Measurements from ENCODE around the gene NAA15. TPM values are rescaled to one million over a fixed set of nuclear protein-coding genes. Genes with fewer than 3 reads are reported as not detected.
"Not testable (repeated sequence)": the region's sequence is repeated elsewhere in the genome, so short reads cannot be mapped to it uniquely, and the experiment has no call there.

NAA15 gene
- total RNA-seq, 1 experiment from 2014 or later = 16.6 TPM

- Histone ChIP-seq H3K9me3 (no peaks in the 10 kb centered on the region), H3K36me3 (peaks cover 44% of the 10 kb centered on the region), H3K4me3 (no peak overlapping the region), H3K27me3 (no peaks in the 10 kb centered on the region)
- no peak for DNase-seq
These were observed 91.5 kb downstream of the NAA15 start for GRCh38 chr4:139392797-139393196.

- Histone ChIP-seq H3K36me3 (peaks cover 3% of the 10 kb centered on the region), H3K4me3 (no peak overlapping the region), H3K9me3 (no peaks in the 10 kb centered on the region), H3K27me3 (no peaks in the 10 kb centered on the region)
- no peak for DNase-seq
These were observed 100.1 kb downstream of the NAA15 start for GRCh38 chr4:139401368-139401767.

- no peak for DNase-seq
- no peaks in the 10 kb centered on the region for H3K27me3 ChIP-seq
- H3K9me3 ChIP-seq = no peaks in the 10 kb centered on the region
- H3K4me3 ChIP-seq = no peak overlapping the region
- peaks cover 2% of the 10 kb centered on the region; the same call in 1 of the 2 replicates for H3K36me3 ChIP-seq
These were observed 101.1 kb downstream of the NAA15 start for GRCh38 chr4:139402436-139402835.

- H3K27me3 ChIP-seq = no peaks in the 10 kb centered on the region
- no peak overlapping the region for H3K4me3 ChIP-seq
- no peaks in the 10 kb centered on the region for H3K9me3 ChIP-seq
- no peaks in the 10 kb centered on the region; the same call in 1 of the 2 replicates for H3K36me3 ChIP-seq
- DNase-seq = no peak
These were observed 102.2 kb downstream of the NAA15 start for GRCh38 chr4:139403462-139403861.

GRCh38 chr4:139410312-139410711 lies 109.0 kb downstream of the NAA15 start:
- Histone ChIP-seq H3K27me3 (no peaks in the 10 kb centered on the region), H3K4me3 (no peak overlapping the region), H3K36me3 (no peaks in the 10 kb centered on the region), H3K9me3 (no peaks in the 10 kb centered on the region)
- no peak for DNase-seq

GRCh38 chr4:139414671-139415210 lies 113.4 kb downstream of the NAA15 start:
- H3K9me3 ChIP-seq, H3K4me3 ChIP-seq, DNase-seq, H3K36me3 ChIP-seq, H3K27me3 ChIP-seq: not testable (repeated sequence)

- H3K27me3 ChIP-seq = no peaks in the 10 kb centered on the region
- H3K9me3 ChIP-seq = no peaks in the 10 kb centered on the region
- H3K36me3 ChIP-seq = no peaks in the 10 kb centered on the region
- no peak overlapping the region for H3K4me3 ChIP-seq
- no peak for DNase-seq
These were observed 114.9 kb downstream of the NAA15 start for GRCh38 chr4:139416073-139416673.

GRCh38 chr4:139419388-139419914 lies 118.1 kb downstream of the NAA15 start:
- Histone ChIP-seq H3K27me3 (no peaks in the 10 kb centered on the region), H3K9me3 (no peaks in the 10 kb centered on the region), H3K36me3 (no peaks in the 10 kb centered on the region), H3K4me3 (no peak overlapping the region)
- no peak for DNase-seq

- no peak for DNase-seq
- Histone ChIP-seq H3K4me3 (no peak overlapping the region), H3K27me3 (no peaks in the 10 kb centered on the region), H3K9me3 (no peaks in the 10 kb centered on the region), H3K36me3 (no peaks in the 10 kb centered on the region)
These were observed 119.3 kb downstream of the NAA15 start for GRCh38 chr4:139420652-139421051.

- Histone ChIP-seq H3K27me3 (no peaks in the 10 kb centered on the region), H3K9me3 (peaks cover 3% of the 10 kb centered on the region; the same call in 1 of the 2 replicates), H3K36me3 (peaks cover 6% of the 10 kb centered on the region), H3K4me3 (no peak overlapping the region)
- no peak for DNase-seq
These were observed 134.8 kb downstream of the NAA15 start for GRCh38 chr4:139436122-139436521.

GRCh38 chr4:139438141-139438540 lies 136.8 kb downstream of the NAA15 start:
- no peak for DNase-seq
- Histone ChIP-seq H3K36me3 (peaks cover 6% of the 10 kb centered on the region), H3K27me3 (no peaks in the 10 kb centered on the region), H3K9me3 (peaks cover 3% of the 10 kb centered on the region; the same call in 1 of the 2 replicates), H3K4me3 (no peak overlapping the region)

- Histone ChIP-seq H3K36me3 (peaks cover 6% of the 10 kb centered on the region), H3K9me3 (peaks cover 3% of the 10 kb centered on the region; the same call in 1 of the 2 replicates), H3K27me3 (no peaks in the 10 kb centered on the region), H3K4me3 (no peak overlapping the region)
- no peak for DNase-seq
These were observed 139.7 kb downstream of the NAA15 start for GRCh38 chr4:139441029-139441428.

- no peak for DNase-seq
- Histone ChIP-seq H3K36me3 (no peaks in the 10 kb centered on the region), H3K9me3 (no peaks in the 10 kb centered on the region), H3K27me3 (no peaks in the 10 kb centered on the region), H3K4me3 (no peak overlapping the region)
These were observed 142.4 kb downstream of the NAA15 start for GRCh38 chr4:139443661-139444060.

- H3K9me3 ChIP-seq, H3K4me3 ChIP-seq, H3K27me3 ChIP-seq, H3K36me3 ChIP-seq, DNase-seq: not testable (repeated sequence)
These were observed 143.6 kb downstream of the NAA15 start for GRCh38 chr4:139444881-139445280.

- H3K27me3 ChIP-seq, DNase-seq, H3K36me3 ChIP-seq, H3K4me3 ChIP-seq, H3K9me3 ChIP-seq: not testable (repeated sequence)
These were observed 145.8 kb downstream of the NAA15 start for GRCh38 chr4:139447078-139447477.

GRCh38 chr4:139450586-139450985 lies 149.3 kb downstream of the NAA15 start:
- Histone ChIP-seq H3K27me3 (no peaks in the 10 kb centered on the region), H3K9me3 (no peaks in the 10 kb centered on the region), H3K36me3 (no peaks in the 10 kb centered on the region), H3K4me3 (no peak overlapping the region)
- DNase-seq = no peak

GRCh38 chr4:139451997-139452396 lies 150.7 kb downstream of the NAA15 start:
- no peaks in the 10 kb centered on the region for H3K36me3 ChIP-seq
- no peak for DNase-seq
- no peaks in the 10 kb centered on the region for H3K27me3 ChIP-seq
- no peaks in the 10 kb centered on the region for H3K9me3 ChIP-seq
- H3K4me3 ChIP-seq = no peak overlapping the region

- H3K9me3 ChIP-seq = no peaks in the 10 kb centered on the region
- H3K36me3 ChIP-seq = no peaks in the 10 kb centered on the region
- no peaks in the 10 kb centered on the region for H3K27me3 ChIP-seq
- peak overlapping the region; percentile 69 for H3K4me3 ChIP-seq
- DNase-seq = no peak
These were observed 151.7 kb downstream of the NAA15 start for GRCh38 chr4:139453041-139453370.
